CD14-positive monocyte (primary cell): ENCODE data around the gene ATP13A3. TPM values are rescaled to one million over a fixed set of nuclear protein-coding genes. Genes with fewer than 3 reads are reported as not detected.
A peak's percentile ranks its signal among the peaks of the same experiment; 100 is the strongest.

Experiments
- DNase-seq, 3 donors: peaks; one replicate each; pipeline ENCODE4 v3.0.0-alpha.2; 2011 to 2022
- H2AFZ ChIP-seq: 2 replicates; pipeline ENCODE4 v1.6.0; 2012; ENCODE audit warnings: mild to moderate bottlenecking, low read depth, low read length, inconsistent platforms; ENCODE audit not compliant: insufficient read depth, poor library complexity, severe bottlenecking
- H3K27ac ChIP-seq, 2 donors: 1 replicate in 1 of 2; 2 replicates in 1 of 2; pipeline ENCODE4 v1.5.1; 2012 to 2013; ENCODE audit warnings: low read length in 2 of 2, control low read depth in 1 of 2, inconsistent platforms in 1 of 2, low read depth in 1 of 2, mild to moderate bottlenecking in 1 of 2
- H3K27me3 ChIP-seq, 2 donors: one replicate each; pipeline versions ENCODE4 v1.6.0 to v1.6.1; 2011 to 2013; ENCODE audit warnings: low read length in 2 of 2; ENCODE audit not compliant: control insufficient read depth in 2 of 2, insufficient read depth in 2 of 2
- H3K36me3 ChIP-seq, 2 donors: replicated peaks in 1 of 2; 1 replicate in 1 of 2; 2 replicates in 1 of 2; pipeline versions ENCODE4 v1.5.1 to v1.6.1; 2012 to 2013; ENCODE audit warnings: low read length in 2 of 2, control low read depth in 1 of 2, inconsistent platforms in 1 of 2, mild to moderate bottlenecking in 1 of 2; ENCODE audit not compliant: insufficient read depth in 2 of 2, control insufficient read depth in 1 of 2
- H3K4me1 ChIP-seq, 2 donors: 1 replicate in 1 of 2; 2 replicates in 1 of 2; pipeline versions ENCODE4 v1.5.1 to v1.6.1; 2012 to 2013; ENCODE audit warnings: low read length in 2 of 2, control low read depth in 1 of 2, inconsistent platforms in 1 of 2, mild to moderate bottlenecking in 1 of 2, moderate library complexity in 1 of 2; ENCODE audit not compliant: insufficient read depth in 2 of 2, control insufficient read depth in 1 of 2
- H3K4me2 ChIP-seq: replicated peaks from 2 replicates; pipeline ENCODE3; 2012; ENCODE audit warnings: low read length, moderate library complexity, mild to moderate bottlenecking; ENCODE audit not compliant: poor library complexity, severe bottlenecking; ENCODE audit errors: extremely low read depth
- H3K4me3 ChIP-seq, 3 experiments: fragments of 200-600 bp in 1 of 3; sonication (generic) in 1 of 3; replicated peaks in 1 of 3; 1 replicate in 2 of 3; 2 replicates in 1 of 3; pipeline ENCODE4 v1.5.1; 2011 to 2013; ENCODE audit warnings: low read length in 3 of 3, mild to moderate bottlenecking in 3 of 3, control low read depth in 2 of 3, low read depth in 2 of 3, inconsistent platforms in 1 of 3, moderate library complexity in 1 of 3
- H3K79me2 ChIP-seq: 2 replicates; pipeline ENCODE4 v1.6.0; 2012; ENCODE audit warnings: mild to moderate bottlenecking, control low read depth, inconsistent platforms, low read length, moderate library complexity; ENCODE audit not compliant: insufficient read depth
- H3K9ac ChIP-seq: 2 replicates; pipeline ENCODE4 v1.6.0; 2017; ENCODE audit warnings: low read length, mild to moderate bottlenecking; ENCODE audit not compliant: insufficient read depth, poor library complexity, severe bottlenecking
- H3K9me3 ChIP-seq, 2 donors: replicated peaks in 1 of 2; 1 replicate in 1 of 2; 2 replicates in 1 of 2; pipeline versions ENCODE4 v1.5.1 to v1.6.1; 2012 to 2013; ENCODE audit warnings: low read length in 2 of 2, control low read depth in 1 of 2; ENCODE audit not compliant: control insufficient read depth in 1 of 2, insufficient read depth in 1 of 2
- H4K20me1 ChIP-seq: 2 replicates; pipeline ENCODE4 v1.6.0; 2012; ENCODE audit warnings: mild to moderate bottlenecking, low read length, control low read depth, moderate library complexity; ENCODE audit not compliant: insufficient read depth
- H3K27ac Mint-ChIP-seq, 7 donors: one replicate each; pipeline ENCODE4 v1.8.0; 2020; ENCODE audit warnings: mild to moderate bottlenecking in 7 of 7, mixed read lengths in 7 of 7, moderate library complexity in 6 of 7, inconsistent platforms in 2 of 7
- H3K27me3 Mint-ChIP-seq, 3 donors: one replicate each; pipeline ENCODE4 v1.8.0; 2021 to 2022; ENCODE audit warnings: low read depth in 3 of 3, mild to moderate bottlenecking in 3 of 3, mixed read lengths in 3 of 3, moderate library complexity in 3 of 3, inconsistent platforms in 1 of 3
- H3K36me3 Mint-ChIP-seq, 2 donors: one replicate each; pipeline ENCODE4 v1.8.0; 2020; ENCODE audit warnings: mixed read lengths in 2 of 2, inconsistent platforms in 1 of 2, mild to moderate bottlenecking in 1 of 2
- H3K4me1 Mint-ChIP-seq: one replicate; pipeline ENCODE4 v1.8.0; 2020; ENCODE audit warnings: mild to moderate bottlenecking, mixed read lengths
- H3K4me3 Mint-ChIP-seq, 2 donors: one replicate each; pipeline ENCODE4 v1.8.0; 2020; ENCODE audit warnings: mild to moderate bottlenecking in 2 of 2, mixed read lengths in 2 of 2, moderate library complexity in 1 of 2
- H3K9me3 Mint-ChIP-seq, 7 donors: one replicate each; pipeline ENCODE4 v1.8.0; 2020 to 2022; ENCODE audit warnings: mixed read lengths in 7 of 7, mild to moderate bottlenecking in 6 of 7, moderate library complexity in 6 of 7, inconsistent platforms in 2 of 7
- WGBS: methylation state at CpG from one replicate; pipeline ENCODE4 v1.1.5; 2013; ENCODE audit warnings: missing lambda C conversion rate; ENCODE audit not compliant: insufficient coverage; 5-methylcytosine and 5-hydroxymethylcytosine counted together
- intact Hi-C, 2 donors: fragments of 100-400 bp; cut with micrococcal nuclease; formaldehyde crosslinking; loops; one replicate each; pipeline versions ENCODE4 v1.15.0 to v1.15.1; 2023
- polyA plus RNA-seq, 3 donors: library from polyadenylated mRNA; depleted of rRNA in 1 of 3; unstranded in 2 of 3; stranded (reverse) in 1 of 3; fragments of 300-500 nt in 2 of 3; fragments of >200 nt in 1 of 3; fragmentation: Illumina TruSeq in 2 of 3; gene quantifications; 1 replicate in 2 of 3; 2 replicates in 1 of 3; pipeline ENCODE4 v1.2.3, GENCODE V29; 2012 to 2021
- TF ChIP-seq, protein P1 (sequence below): fragments of 200-600 bp; IDR thresholded peaks from one replicate; pipeline ENCODE4 v1.8.0; 2022; ENCODE audit warnings: antibody characterized with exemption, mild to moderate bottlenecking

ATP13A3 gene
- polyA plus RNA-seq, 3 donors: 4.7 to 19.5 (median 5.2) TPM

- no peak overlapping the region for H3K4me2 ChIP-seq
- H3K27me3 Mint-ChIP-seq: peaks cover 0 to 6% (median 3%) of the 10 kb centered on the region in 3 donors
- no peak overlapping the region for H3K27ac ChIP-seq
- WGBS: 91% methylated on average over 10 of the region's 12 CpGs
- DNase-seq: no peak
- no peaks in the 10 kb centered on the region for H3K79me2 ChIP-seq
- H3K36me3 ChIP-seq: no peaks in the 10 kb centered on the region
- peak overlapping the region in 6 of 7 donors; percentile 26 to 90 (median 60) for H3K27ac Mint-ChIP-seq
- no peak overlapping the region for H3K9ac ChIP-seq
- no peaks in the 10 kb centered on the region for H3K9me3 Mint-ChIP-seq
- no peak overlapping the region for H3K4me3 ChIP-seq
- H3K36me3 Mint-ChIP-seq: peaks cover 0 to 8% of the 10 kb centered on the region in 2 donors
- H3K9me3 ChIP-seq: no peaks in the 10 kb centered on the region
- H4K20me1 ChIP-seq: no peaks in the 10 kb centered on the region
- no peaks in the 10 kb centered on the region for H3K27me3 ChIP-seq
- no peak overlapping the region for H2AFZ ChIP-seq
- H3K4me1 ChIP-seq: peaks cover 18 to 21% of the 10 kb centered on the region in 2 donors
- H3K4me1 Mint-ChIP-seq: peaks cover 21% of the 10 kb centered on the region
- H3K4me3 Mint-ChIP-seq: no peak overlapping the region
- intact Hi-C loops: no loop called here
- TF ChIP-seq, protein P1, sequence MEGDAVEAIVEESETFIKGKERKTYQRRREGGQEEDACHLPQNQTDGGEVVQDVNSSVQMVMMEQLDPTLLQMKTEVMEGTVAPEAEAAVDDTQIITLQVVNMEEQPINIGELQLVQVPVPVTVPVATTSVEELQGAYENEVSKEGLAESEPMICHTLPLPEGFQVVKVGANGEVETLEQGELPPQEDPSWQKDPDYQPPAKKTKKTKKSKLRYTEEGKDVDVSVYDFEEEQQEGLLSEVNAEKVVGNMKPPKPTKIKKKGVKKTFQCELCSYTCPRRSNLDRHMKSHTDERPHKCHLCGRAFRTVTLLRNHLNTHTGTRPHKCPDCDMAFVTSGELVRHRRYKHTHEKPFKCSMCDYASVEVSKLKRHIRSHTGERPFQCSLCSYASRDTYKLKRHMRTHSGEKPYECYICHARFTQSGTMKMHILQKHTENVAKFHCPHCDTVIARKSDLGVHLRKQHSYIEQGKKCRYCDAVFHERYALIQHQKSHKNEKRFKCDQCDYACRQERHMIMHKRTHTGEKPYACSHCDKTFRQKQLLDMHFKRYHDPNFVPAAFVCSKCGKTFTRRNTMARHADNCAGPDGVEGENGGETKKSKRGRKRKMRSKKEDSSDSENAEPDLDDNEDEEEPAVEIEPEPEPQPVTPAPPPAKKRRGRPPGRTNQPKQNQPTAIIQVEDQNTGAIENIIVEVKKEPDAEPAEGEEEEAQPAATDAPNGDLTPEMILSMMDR: no peak
These were observed 20.8 kb upstream of the ATP13A3 start for GRCh38 chr3:194507571-194507970.

GRCh38 chr3:194505791-194506415, 19.1 kb upstream of the ATP13A3 start:
- Histone ChIP-seq H3K9ac (no peak overlapping the region), H3K27ac (no peak overlapping the region), H3K27me3 (no peaks in the 10 kb centered on the region), H2AFZ (no peak overlapping the region), H3K4me3 (no peak overlapping the region), H3K4me2 (no peak overlapping the region), H3K4me1 (peaks cover 18 to 21% of the 10 kb centered on the region in 2 donors), H3K9me3 (no peaks in the 10 kb centered on the region), H4K20me1 (no peaks in the 10 kb centered on the region), H3K36me3 (no peaks in the 10 kb centered on the region), H3K79me2 (no peaks in the 10 kb centered on the region)
- intact Hi-C loops: no loop called here
- no peak overlapping the region for H3K4me3 Mint-ChIP-seq
- no peak for DNase-seq
- peaks cover 21% of the 10 kb centered on the region for H3K4me1 Mint-ChIP-seq
- H3K27ac Mint-ChIP-seq: no peak overlapping the region
- H3K9me3 Mint-ChIP-seq: peaks cover 0 to 3% (median 0%) of the 10 kb centered on the region in 7 donors
- WGBS: no CpG with 5 or more reads among the region's 5 CpGs
- TF ChIP-seq, protein P1: no peak
- peaks cover 0 to 6% (median 3%) of the 10 kb centered on the region in 3 donors for H3K27me3 Mint-ChIP-seq
- H3K36me3 Mint-ChIP-seq: peaks cover 0 to 8% of the 10 kb centered on the region in 2 donors
